HG02884 (cell line): ENCODE results near the gene MBNL1.

Experiments used
- ATAC-seq: cut with Tn5 transposase; IDR thresholded peaks from one replicate; pipeline ENCODE4 v1.9.1; 2021; ENCODE audit warnings: mild to moderate bottlenecking, moderate library complexity; ENCODE audit not compliant: unreplicated experiment

The MBNL1 gene

GRCh38 chr3:152252755-152253154 is 16.0 kb upstream of the MBNL1 start:
- ATAC-seq = no peak

- ATAC-seq = no peak
These were observed 15.2 kb upstream of the MBNL1 start for GRCh38 chr3:152253514-152253913.

DNA sequence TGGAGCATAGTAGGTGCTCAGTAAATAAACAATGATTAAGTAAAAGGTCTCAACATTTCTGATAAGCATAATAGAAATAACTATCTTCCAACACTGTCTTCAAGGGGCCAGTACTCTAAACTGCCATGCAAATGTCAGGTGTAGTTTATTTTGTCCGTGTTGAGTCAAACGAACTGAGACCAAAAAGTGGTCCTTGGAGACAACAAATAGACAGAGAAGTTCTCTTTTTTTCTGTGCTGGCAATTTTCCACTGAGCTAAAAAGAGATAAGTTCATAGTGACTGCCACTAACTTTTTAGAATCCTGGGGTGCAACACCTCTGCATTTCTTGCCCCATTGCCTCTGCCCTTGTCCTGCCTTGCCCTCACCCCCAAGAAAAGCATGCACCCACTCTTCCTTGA is 14.7 kb upstream of the MBNL1 start:
- no peak for ATAC-seq

- ATAC-seq = no peak
These were observed 13.4 kb upstream of the MBNL1 start for GRCh38 chr3:152255290-152255689.

DNA sequence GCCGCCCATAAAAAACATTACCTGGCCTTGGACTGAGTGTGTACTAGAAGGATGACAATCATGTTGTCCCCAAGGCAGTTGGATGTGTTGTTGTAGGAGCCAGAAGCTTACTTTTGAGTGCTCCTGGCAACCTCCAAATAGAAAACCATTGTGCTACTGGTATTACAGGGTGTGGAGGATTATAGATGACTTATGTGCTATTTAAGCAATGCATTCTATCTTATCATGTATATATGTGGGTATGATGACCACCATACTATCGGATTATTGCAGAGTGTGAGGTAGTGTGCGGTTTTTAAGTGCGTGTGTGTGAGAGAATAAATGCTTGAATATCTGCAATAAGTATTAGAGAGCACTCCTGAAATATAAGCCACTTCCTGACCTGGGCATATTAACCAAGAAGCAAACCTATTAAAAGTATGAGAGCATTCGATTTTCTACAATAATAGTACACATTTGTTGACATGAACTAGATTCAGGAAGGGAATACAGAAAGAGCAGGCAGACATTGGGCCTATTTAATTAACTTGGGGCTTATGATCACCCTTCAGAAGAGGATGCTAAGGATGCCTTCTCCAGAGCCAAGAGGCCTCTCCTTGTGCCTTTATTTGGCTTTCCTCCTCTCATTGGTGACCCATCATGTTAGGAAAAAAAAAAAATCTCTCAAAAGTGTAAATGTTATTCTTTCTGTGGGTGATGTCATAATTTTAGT is 11.7 kb upstream of the MBNL1 start:
- peak; percentile 1 for ATAC-seq

- ATAC-seq = peak; percentile 68
These were observed 11.1 kb upstream of the MBNL1 start for GRCh38 chr3:152257563-152258035.

- ATAC-seq = no peak
These were observed 10.0 kb upstream of the MBNL1 start for GRCh38 chr3:152258448-152259393.

DNA sequence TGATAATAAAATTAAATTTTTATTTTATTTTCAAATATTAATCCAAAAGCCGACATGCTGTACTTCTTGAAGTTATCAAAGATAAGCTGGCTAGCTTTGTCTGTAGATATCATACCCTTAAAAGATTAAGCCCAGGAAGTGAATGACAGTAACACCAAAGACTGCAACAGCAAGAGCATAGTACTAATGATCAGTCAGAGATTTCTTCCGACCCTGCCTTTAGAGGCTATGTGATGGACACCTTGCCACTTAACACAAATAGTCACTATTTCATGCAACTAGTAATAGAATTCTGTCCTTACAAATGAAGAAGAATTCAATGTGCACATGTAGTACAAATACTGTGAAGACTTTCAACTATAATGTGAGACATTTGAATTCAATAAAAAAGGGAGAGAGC is 9.3 kb upstream of the MBNL1 start:
- ATAC-seq = no peak

DNA sequence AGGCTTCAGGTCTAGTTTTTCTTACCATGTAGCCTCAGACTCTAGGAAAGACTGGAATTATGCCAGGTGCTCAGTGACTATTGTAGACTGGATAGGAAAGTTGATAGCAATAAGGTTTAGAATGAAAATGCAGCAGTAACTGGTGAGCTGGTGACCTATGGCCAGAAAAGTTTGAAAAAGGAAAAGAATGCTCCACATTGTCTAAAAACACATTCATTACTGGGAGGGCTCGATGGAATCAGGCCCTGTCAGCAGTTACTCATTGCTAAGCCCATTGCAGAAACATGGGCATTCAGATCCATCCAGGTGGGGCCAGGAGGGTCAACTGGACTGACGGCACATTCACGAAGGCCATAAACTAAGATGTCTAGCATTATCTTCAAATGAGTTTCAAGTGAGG is 8.7 kb upstream of the MBNL1 start:
- no peak for ATAC-seq

DNA sequence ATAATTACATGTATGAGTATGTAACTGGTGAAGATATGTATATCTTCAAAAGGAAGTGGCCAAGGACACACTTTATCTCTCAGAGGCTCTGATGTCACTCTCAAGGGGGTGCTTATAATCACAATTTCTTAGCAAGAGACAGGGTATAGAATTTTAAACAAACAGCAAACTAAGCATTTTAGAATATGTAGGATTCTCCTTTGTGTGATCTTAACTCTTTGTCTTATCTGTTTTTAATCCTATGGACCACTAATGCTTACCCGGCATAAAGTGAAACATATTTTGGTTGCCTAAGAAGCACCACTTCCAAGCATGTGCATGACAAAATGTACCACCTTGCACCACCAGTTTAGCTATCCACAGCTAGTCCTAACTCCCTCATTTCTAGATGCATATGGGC is 8.2 kb upstream of the MBNL1 start:
- ATAC-seq = no peak

GRCh38 chr3:152261329-152261728 is 7.4 kb upstream of the MBNL1 start:
- ATAC-seq = no peak

DNA sequence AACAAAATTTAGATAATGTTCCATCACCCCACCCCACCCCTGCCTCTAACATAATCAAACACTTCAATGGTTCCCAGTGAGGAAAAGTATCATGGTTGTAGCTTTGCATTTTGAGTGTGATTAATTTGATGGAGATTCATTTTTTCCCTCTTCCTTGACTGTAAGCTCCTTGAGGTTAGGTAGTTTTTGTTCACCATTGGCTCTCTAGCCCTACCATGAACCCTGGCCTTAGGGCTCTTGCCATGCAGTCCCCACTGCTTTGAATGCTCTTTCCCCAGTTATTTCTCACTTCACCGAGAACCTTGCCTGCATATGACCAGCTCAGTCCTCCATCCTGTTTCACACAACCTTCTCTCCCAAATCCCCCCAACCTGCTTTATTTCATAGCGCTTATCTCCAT is 5.0 kb upstream of the MBNL1 start:
- ATAC-seq = no peak

GRCh38 chr3:152264378-152264777 is 4.4 kb upstream of the MBNL1 start:
- no peak for ATAC-seq

GRCh38 chr3:152266221-152266995 is 2.3 kb upstream of the MBNL1 start:
- no peak for ATAC-seq

GRCh38 chr3:152267831-152268554 is 736 bp upstream of the MBNL1 start:
- no peak for ATAC-seq

GRCh38 chr3:152269056-152269830 is 514 bp downstream of the MBNL1 start:
- peak; percentile 47 for ATAC-seq

DNA sequence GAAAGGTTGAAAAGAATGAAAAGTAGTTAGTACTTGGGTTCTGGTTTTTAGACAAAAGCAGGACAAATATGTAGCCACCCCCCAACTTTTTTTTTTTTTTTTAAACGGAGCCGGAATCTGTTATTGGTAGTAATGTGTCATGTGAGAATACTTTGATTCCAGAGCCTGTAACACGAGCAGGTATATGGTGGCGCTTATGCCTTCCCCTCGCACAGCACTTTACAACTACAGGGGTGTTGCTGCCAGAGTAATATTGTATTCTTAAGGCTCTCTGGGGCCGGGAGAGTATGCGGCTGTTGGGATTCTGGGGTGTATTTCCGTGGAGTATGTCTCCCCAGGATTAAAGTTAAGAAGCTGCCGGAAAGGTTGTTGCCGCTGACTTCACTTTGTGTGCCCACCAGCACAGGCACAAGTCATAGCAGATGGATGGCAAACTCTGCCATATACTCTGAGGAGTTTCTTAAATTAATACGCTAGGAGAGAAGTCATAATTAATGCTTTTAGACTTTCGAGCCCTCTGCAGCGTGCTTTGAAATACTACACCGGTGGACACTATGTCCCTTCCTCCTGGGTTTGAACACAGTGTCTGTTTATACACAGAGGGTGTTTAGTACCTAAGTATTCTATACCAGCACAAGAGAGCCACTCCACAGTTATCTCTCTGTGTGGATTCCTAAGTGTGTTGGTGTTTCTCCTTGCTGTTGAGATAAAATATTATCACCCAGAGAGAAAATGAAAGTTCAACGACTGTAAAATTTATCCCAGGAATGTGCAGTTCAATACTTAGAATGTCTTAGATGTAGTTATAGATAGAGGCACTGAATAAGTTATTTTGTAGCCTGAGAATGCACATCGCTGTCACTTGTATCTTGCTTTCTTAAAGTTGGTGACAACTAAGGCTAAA is 1.4 kb downstream of the MBNL1 start:
- no peak for ATAC-seq

GRCh38 chr3:152270937-152271336 is 2.2 kb downstream of the MBNL1 start:
- no peak for ATAC-seq
